HG03521 (cell line): ENCODE results near the gene OR2C3.
"Not testable (repeated sequence)": the region's sequence is repeated elsewhere in the genome, so short reads cannot be mapped to it uniquely, and the experiment has no call there.

Source experiments
- ATAC-seq: cut with Tn5 transposase; IDR thresholded peaks from one replicate; pipeline ENCODE4 v1.9.1; 2021; ENCODE audit warnings: mild to moderate bottlenecking, moderate library complexity; ENCODE audit not compliant: unreplicated experiment

OR2C3 gene

GRCh38 chr1:247536340-247536739, at the start of gene OR2C3:
Gene OR2C3, minus strand, starts transcription at chr1:247536440. Its CDS starts 3,929 bp downstream, at chr1:247532511.
- no peak for ATAC-seq

DNA sequence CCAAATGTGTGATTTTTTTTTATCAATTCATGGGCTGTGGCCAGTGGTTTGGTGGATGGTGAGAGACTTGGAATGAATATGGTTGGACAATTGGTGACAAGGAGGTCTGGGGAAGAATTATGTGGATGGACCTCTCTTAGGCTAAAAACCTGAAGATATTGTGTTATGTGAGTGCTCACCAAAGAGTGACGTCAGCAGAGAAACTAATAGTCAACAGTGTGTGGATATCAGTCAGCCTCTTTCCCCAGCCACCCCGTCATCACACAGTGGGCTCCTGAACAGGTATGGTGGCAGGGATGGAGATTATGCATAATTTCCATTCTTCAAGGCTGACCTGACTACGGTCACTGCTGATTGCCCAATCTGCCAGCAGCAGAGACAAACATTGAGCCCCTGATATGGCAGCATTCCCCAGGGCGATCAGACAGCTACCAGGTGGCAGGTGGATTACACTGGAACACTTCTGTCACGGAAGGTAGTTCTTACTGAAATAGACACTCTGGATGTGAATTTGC, 42.8 kb upstream of the OR2C3 start:
- no peak for ATAC-seq

GRCh38 chr1:247576514-247576913, 40.3 kb upstream of the OR2C3 start:
- ATAC-seq, result no peak

DNA sequence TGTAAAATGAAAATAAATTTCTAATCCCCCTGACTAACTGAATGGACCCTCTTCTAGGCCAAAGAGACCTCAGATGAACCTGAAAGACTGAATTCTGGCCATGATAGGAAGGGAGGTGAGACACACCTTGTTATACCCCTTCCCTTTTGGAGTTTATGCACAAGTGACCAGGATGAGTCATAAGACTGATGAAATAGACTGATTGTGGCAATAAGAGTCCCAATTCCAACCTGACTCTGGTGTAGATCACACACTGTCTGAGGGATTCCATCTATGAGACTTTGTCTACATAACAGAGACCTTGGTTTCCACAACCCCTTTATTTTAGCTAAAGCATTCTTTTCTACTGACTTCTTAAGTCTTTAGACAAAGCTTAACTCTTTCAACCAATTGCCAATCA, 38.4 kb upstream of the OR2C3 start:
- ATAC-seq, result no peak

- no peak for ATAC-seq
These were observed 38.0 kb upstream of the OR2C3 start for GRCh38 chr1:247574236-247574635.

GRCh38 chr1:247562198-247562597, 26.0 kb upstream of the OR2C3 start:
- ATAC-seq, result no peak

DNA sequence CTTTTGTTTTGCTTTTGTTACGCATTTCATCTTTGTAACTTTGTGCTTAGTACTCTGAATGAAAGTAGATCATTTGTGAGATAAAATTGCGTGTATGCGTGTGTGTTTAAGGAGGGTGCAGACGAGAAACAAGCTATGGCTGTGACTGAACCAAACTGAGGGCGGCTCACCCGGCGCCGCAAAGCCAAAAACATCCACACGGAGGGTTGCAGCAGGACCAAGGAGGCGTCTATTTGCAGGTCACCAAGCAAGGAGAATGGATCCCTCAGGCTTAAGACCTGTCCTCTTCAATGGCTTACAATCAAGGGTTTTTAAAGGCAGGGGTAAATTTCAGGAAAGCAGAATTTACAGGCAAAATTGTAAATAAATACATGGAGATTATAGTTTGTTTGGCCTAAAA, 25.5 kb upstream of the OR2C3 start:
- no peak for ATAC-seq

GRCh38 chr1:247557926-247558674, 21.9 kb upstream of the OR2C3 start:
- no peak for ATAC-seq

GRCh38 chr1:247552231-247552630, 16.0 kb upstream of the OR2C3 start:
- ATAC-seq, result no peak

- no peak for ATAC-seq
These were observed 15.5 kb upstream of the OR2C3 start for GRCh38 chr1:247551721-247552120.

GRCh38 chr1:247548769-247549182, 12.5 kb upstream of the OR2C3 start, which contains the start of gene GCSAML:
Gene GCSAML, plus strand, starts transcription at chr1:247549134. Its CDS starts 58 bp downstream, at chr1:247549192.
- no peak for ATAC-seq

GRCh38 chr1:247548092-247548491, 11.9 kb upstream of the OR2C3 start:
- ATAC-seq, result no peak

DNA sequence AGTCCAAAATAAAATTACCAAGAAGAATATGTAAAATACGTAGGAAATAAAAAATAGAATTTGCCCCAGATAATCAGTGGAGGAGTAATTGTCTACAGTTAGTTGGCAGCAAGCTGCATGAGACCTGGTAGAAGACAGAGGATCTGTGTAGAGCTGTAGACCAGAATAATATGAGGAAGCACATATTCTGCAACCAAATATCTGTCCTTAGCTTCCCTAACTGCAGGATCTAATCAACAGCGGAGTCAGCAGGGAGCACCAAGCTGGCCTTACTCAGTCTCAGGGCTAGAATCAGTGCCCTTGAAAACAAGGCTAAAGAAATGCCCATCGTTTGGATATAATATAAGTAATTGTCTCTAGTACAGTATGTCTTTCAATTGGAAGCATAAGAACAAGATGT, 6.6 kb upstream of the OR2C3 start:
- no peak for ATAC-seq

DNA sequence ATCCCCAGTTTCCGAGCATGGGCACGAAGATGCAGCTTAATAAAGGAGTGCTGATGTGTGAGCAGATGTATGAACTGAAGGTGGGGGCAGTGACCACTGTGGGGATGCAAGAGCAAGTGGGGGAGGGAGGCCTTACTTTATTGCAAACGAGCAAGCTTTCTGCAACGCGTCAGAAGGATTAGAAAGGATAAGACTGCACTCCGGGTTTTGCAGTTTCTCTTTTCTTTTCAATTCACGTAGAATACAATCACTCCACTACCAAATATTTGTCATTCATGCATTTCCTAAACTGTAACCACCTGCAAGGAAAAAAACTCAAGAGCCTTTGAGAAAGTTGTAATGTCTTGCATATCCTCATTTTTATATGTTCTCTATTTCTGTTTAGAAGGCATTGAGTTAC, 4.3 kb upstream of the OR2C3 start:
- ATAC-seq, result no peak

- no peak for ATAC-seq
These were observed 3.0 kb upstream of the OR2C3 start for GRCh38 chr1:247539215-247539614.

- no peak for ATAC-seq
These were observed 2.3 kb upstream of the OR2C3 start for GRCh38 chr1:247538561-247538960.

- ATAC-seq, result no peak
These were observed 838 bp downstream of the OR2C3 start for GRCh38 chr1:247535402-247535801.

DNA sequence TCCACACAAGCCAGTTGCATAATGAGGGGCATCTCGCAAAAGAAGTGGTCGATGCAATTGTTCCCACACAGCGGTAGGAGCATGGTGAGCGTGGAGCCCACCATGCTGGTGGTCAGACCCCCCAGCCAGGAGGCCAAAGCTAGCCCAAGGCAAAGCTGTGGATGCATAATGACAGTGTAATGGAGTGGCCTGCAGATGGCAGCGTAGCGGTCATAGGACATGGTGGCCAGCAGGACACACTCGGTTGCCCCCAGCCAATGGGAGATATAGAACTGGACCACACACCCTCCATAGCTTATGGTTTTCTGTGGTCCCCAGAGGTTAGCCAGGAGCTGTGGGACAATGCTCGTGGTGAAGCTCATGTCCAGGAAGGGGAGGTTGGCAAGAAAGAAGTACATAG, 4.3 kb downstream of the OR2C3 start:
- ATAC-seq, result no peak

DNA sequence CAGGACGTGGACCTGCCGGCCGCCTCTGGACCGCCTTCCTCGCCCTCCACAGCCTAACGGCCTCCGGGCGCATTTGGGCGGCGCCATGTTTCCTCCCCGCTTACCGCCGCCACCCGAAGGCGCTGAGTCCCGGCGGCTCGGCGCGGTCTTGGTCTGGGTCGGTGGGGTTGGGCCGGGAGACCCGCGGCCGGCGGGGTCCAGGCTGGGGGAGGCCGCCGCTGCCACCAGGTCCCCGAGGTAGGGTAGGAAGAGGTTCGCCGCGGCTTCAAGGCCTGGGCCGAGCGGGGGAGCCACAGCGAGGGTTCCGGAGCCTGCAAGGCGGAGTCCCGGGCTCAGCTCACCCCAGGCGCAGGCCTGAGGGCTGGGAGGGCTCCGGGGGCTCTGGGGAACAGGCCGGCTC, 5.5 kb downstream of the OR2C3 start:
- ATAC-seq, result no peak

DNA sequence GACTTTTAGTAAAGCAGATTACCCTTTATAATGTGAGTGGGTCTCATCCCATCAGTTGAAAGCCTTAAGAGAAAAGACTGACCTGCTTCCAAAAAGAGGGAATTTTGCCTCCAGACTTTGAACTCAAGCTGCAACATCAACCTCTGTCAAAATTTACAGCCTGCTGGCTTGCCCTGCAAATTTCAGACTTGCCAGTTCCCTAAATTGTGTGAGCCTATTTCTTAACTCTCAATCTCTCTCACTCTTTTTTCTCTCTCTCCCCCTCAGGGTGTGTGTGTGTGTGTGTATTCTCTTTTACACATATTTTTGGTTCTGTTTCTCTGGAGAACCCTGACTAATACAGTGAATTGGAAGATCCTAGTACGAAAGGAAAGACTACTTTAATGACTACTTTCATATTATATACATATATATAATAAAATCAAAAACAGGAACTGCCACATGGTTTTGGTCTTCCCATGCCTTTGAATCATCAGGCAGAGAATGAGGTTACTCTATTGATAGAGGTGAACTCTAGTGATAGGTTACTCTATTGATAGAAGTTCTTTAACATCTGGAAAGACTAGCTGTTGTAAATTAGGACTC, 6.4 kb downstream of the OR2C3 start:
- ATAC-seq, result no peak

- ATAC-seq, result no peak
These were observed 7.3 kb downstream of the OR2C3 start for GRCh38 chr1:247528812-247529474.

GRCh38 chr1:247521886-247522285, 14.4 kb downstream of the OR2C3 start:
- ATAC-seq, result not testable (repeated sequence)
